Sigmoid colon (tissue), 7 donors: ENCODE results near the gene PUSL1. TPM values are rescaled to one million over a fixed set of nuclear protein-coding genes. Genes with fewer than 3 reads are reported as not detected.
A peak's percentile ranks its signal among the peaks of the same experiment; 100 is the strongest.

Source experiments
- DNase-seq: peaks from one replicate; pipeline ENCODE4 v3.0.0-alpha.2; 2019
- H3K27ac ChIP-seq, 4 donors: fragments of 200-600 bp; sonication (generic); one replicate each; pipeline ENCODE4 v1.5.1; 2016 to 2019; ENCODE audit warnings: mild to moderate bottlenecking in 1 of 4
- H3K27me3 ChIP-seq, 3 donors: fragments of 200-600 bp; sonication (generic); one replicate each; pipeline ENCODE4 v1.5.1; 2019; ENCODE audit warnings: mild to moderate bottlenecking in 1 of 3
- H3K36me3 ChIP-seq, 4 donors: fragments of 200-600 bp; sonication (generic); one replicate each; pipeline ENCODE4 v1.5.1; 2016 to 2019
- H3K4me1 ChIP-seq, 4 donors: fragments of 200-600 bp; sonication (generic); one replicate each; pipeline ENCODE4 v1.5.1; 2017 to 2019
- H3K4me3 ChIP-seq, 4 donors: fragments of 200-600 bp; sonication (generic); one replicate each; pipeline ENCODE4 v1.5.1; 2017 to 2019; ENCODE audit warnings: mild to moderate bottlenecking in 2 of 4, moderate library complexity in 1 of 4
- H3K9me3 ChIP-seq, 4 donors: fragments of 200-600 bp in 3 of 4; sonication (generic) in 3 of 4; one replicate each; pipeline versions ENCODE4 v1.5.1 to v1.6.1; 2013 to 2019
- EP300 ChIP-seq, 4 donors: sonication (generic); formaldehyde crosslinking; IDR thresholded peaks; one replicate each; pipeline ENCODE4 v1.6.1; 2017; ENCODE audit warnings: antibody characterized with exemption in 4 of 4
- POLR2A ChIP-seq, 2 donors: fragments of 450-650 bp; IDR thresholded peaks; one replicate each; pipeline ENCODE4 v1.6.1; 2016; ENCODE audit warnings: antibody characterized with exemption in 2 of 2, mild to moderate bottlenecking in 2 of 2, moderate library complexity in 2 of 2
- POLR2AphosphoS5 ChIP-seq, 4 donors: sonication (generic); formaldehyde crosslinking; IDR thresholded peaks; one replicate each; pipeline ENCODE4 v1.6.1; 2017; ENCODE audit warnings: antibody characterized with exemption in 4 of 4
- whole genome bisulfite sequencing, 2 donors: extraction: QIAGEN DNeasy Blood & Tissue Kit; methylation state at CpG; one replicate each; pipeline ENCODE4 v1.1.7; 2013; 5-methylcytosine and 5-hydroxymethylcytosine counted together
- intact Hi-C: fragments of 100-400 bp; cut with DNase I; formaldehyde crosslinking; loops from one replicate; pipeline ENCODE4 v1.15.1; 2023
- polyA plus RNA-seq, 3 donors: library from polyadenylated mRNA; stranded (reverse); fragments of 200-250 nt; gene quantifications; one replicate each; pipeline ENCODE4 v1.2.3, GENCODE V29; 2013
- total RNA-seq, 4 donors: library from RNA; depleted of rRNA; stranded (reverse); fragments of >200 nt; gene quantifications; one replicate each; pipeline ENCODE4 v1.1.0, GENCODE V29; 2016
- TF ChIP-seq, protein P1 (sequence below), 4 experiments: fragments of 450-650 bp in 3 of 4; fragments of 200-600 bp in 1 of 4; IDR thresholded peaks; one replicate each; pipeline ENCODE4 v1.5.1; 2016 to 2019; ENCODE audit warnings: antibody characterized with exemption in 4 of 4, mild to moderate bottlenecking in 3 of 4, moderate library complexity in 2 of 4
- donor health status: healthy with polysubstance abuse.
- donor health status: Bipolar disorder and iron deficiency.
- donor health status: healthy.

The PUSL1 gene
- total and polyA plus RNA-seq, 7 donors: 12.6 to 24.0 (median 18.9) TPM

DNA sequence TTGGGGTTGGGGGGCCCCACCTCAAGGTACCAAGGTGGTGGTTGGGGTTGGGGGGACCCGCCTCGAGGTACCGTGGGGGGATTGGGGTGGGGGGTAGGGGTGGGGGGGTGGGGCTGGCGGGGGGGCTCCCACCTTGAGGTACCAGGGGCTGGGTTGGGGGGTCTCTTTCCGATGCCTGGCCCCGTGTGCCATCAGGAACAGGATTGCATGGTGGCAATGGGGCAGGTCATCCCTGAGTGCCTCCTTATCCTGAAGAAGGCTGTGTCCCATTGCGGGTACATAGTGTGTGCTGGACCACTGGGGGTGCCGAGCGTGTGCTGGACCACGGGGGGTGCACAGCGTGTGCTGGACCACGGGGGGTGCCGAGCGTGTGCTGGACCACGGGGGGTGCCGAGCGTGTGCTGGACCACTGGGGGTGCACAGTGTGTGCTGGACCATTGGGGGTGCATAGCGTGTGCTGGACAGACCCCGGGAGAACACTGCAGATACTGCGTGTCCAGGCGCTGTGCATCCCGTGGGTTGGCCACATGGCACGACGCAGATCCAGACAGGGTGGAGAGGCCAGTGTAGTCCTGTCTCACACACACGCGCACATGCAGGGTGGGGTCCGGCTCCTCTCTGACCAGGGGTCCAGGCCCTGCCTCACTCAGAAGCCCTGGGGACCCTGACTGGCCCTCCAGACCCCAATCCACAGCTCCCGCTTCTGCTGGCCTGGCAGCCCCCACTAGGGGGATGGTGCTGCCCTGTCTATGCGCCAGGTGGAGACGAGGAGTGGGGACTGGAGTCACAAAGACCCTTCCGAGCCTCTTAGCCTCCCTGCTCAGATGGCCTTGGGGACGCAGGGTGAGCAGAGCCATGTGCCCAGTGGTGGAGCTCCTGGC, 23.9 kb upstream of the PUSL1 start:
- TF ChIP-seq POLR2A (IDR thresholded peaks at IDR 0.05) (no peak), EP300 (IDR thresholded peaks at IDR 0.05) (no peak), POLR2AphosphoS5 (IDR thresholded peaks at IDR 0.05) (no peak)
- TF ChIP-seq, protein P1, sequence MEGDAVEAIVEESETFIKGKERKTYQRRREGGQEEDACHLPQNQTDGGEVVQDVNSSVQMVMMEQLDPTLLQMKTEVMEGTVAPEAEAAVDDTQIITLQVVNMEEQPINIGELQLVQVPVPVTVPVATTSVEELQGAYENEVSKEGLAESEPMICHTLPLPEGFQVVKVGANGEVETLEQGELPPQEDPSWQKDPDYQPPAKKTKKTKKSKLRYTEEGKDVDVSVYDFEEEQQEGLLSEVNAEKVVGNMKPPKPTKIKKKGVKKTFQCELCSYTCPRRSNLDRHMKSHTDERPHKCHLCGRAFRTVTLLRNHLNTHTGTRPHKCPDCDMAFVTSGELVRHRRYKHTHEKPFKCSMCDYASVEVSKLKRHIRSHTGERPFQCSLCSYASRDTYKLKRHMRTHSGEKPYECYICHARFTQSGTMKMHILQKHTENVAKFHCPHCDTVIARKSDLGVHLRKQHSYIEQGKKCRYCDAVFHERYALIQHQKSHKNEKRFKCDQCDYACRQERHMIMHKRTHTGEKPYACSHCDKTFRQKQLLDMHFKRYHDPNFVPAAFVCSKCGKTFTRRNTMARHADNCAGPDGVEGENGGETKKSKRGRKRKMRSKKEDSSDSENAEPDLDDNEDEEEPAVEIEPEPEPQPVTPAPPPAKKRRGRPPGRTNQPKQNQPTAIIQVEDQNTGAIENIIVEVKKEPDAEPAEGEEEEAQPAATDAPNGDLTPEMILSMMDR (IDR thresholded peaks at IDR 0.05): no peak
- no peak for DNase-seq
- no peak overlapping the region for H3K4me3 ChIP-seq
- H3K27me3 ChIP-seq: peaks cover 15 to 34% (median 32%) of the 10 kb centered on the region in 3 donors
- H3K27ac ChIP-seq: no peak overlapping the region
- intact Hi-C loops: no loop called here
- no peaks in the 10 kb centered on the region for H3K9me3 ChIP-seq
- 79 to 87% methylated on average over 32 of the region's 32 CpGs for WGBS, 2 donors
- H3K4me1 ChIP-seq: no peaks in the 10 kb centered on the region
- no peaks in the 10 kb centered on the region for H3K36me3 ChIP-seq

DNA sequence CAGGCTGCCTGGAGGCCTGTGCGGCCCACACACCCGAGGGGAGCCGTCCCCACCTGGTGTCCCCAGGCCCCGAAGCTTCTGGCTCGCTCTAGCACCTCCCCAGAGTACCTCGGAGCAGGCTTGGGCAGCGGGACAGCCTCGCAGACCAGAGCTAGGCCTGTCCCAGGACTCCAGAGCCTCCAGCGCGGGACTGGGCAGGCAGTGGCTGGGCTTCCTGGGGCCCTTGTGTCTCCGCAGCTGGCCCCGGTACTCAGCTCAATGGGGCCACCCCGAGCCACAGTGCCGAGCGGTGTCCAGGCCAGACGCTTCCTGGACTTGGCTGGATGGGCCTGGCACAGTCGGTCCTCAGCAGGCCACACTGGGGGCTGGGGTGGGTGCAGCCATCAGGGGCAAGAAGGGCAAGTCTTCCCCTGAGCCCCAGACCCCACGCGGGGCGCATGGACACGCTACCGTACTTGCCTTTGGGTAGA, 23.3 kb upstream of the PUSL1 start:
- Histone ChIP-seq H3K27ac (no peak overlapping the region), H3K9me3 (no peaks in the 10 kb centered on the region), H3K27me3 (peaks cover 15 to 34% (median 32%) of the 10 kb centered on the region in 3 donors), H3K36me3 (no peaks in the 10 kb centered on the region), H3K4me1 (no peaks in the 10 kb centered on the region), H3K4me3 (no peak overlapping the region)
- intact Hi-C loops: no loop called here
- no peak for TF ChIP-seq POLR2AphosphoS5 (IDR thresholded peaks at IDR 0.05)
- TF ChIP-seq, protein P1 (IDR thresholded peaks at IDR 0.05): no peak
- no peak for TF ChIP-seq EP300 (IDR thresholded peaks at IDR 0.05)
- TF ChIP-seq POLR2A (IDR thresholded peaks at IDR 0.05): no peak
- 91 to 93% methylated on average over 22 of the region's 22 CpGs for WGBS, 2 donors
- peak; percentile 64 for DNase-seq

DNA sequence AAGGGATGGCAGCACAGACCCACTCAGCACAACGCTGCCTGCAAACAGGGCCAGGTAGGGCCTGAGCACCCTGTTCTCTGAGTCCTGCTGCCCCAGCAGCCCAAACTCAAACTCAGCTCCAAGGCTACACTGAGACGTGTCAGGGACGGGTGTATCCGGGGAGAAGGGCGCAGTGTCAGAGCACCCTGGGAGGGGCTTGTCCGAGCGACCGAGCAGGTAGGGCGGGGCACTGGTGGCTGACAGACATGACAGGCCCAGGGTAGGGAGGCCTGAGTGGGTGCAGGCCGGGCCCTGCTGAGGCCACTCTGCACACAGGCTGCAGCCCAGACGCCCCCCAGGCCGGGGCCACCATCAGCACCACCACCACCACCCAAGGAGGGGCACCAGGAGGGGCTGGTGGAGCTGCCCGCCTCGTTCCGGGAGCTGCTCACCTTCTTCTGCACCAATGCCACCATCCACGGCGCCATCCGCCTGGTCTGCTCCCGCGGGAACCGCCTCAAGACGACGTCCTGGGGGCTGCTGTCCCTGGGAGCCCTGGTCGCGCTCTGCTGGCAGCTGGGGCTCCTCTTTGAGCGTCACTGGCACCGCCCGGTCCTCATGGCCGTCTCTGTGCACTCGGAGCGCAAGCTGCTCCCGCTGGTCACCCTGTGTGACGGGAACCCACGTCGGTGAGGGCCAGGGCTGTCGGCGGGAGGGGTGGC, 22.6 kb upstream of the PUSL1 start:
- Histone ChIP-seq H3K9me3 (no peaks in the 10 kb centered on the region), H3K4me3 (no peak overlapping the region), H3K27ac (no peak overlapping the region), H3K4me1 (no peaks in the 10 kb centered on the region), H3K27me3 (peaks cover 15 to 34% (median 32%) of the 10 kb centered on the region in 3 donors), H3K36me3 (no peaks in the 10 kb centered on the region)
- intact Hi-C loops: no loop called here
- no peak for DNase-seq
- no peak for TF ChIP-seq POLR2A (IDR thresholded peaks at IDR 0.05)
- TF ChIP-seq, protein P1 (IDR thresholded peaks at IDR 0.05): no peak
- TF ChIP-seq POLR2AphosphoS5 (IDR thresholded peaks at IDR 0.05): no peak
- no peak for TF ChIP-seq EP300 (IDR thresholded peaks at IDR 0.05)
- 22 to 68% methylated on average over 37 of the region's 37 CpGs for WGBS, 2 donors

DNA sequence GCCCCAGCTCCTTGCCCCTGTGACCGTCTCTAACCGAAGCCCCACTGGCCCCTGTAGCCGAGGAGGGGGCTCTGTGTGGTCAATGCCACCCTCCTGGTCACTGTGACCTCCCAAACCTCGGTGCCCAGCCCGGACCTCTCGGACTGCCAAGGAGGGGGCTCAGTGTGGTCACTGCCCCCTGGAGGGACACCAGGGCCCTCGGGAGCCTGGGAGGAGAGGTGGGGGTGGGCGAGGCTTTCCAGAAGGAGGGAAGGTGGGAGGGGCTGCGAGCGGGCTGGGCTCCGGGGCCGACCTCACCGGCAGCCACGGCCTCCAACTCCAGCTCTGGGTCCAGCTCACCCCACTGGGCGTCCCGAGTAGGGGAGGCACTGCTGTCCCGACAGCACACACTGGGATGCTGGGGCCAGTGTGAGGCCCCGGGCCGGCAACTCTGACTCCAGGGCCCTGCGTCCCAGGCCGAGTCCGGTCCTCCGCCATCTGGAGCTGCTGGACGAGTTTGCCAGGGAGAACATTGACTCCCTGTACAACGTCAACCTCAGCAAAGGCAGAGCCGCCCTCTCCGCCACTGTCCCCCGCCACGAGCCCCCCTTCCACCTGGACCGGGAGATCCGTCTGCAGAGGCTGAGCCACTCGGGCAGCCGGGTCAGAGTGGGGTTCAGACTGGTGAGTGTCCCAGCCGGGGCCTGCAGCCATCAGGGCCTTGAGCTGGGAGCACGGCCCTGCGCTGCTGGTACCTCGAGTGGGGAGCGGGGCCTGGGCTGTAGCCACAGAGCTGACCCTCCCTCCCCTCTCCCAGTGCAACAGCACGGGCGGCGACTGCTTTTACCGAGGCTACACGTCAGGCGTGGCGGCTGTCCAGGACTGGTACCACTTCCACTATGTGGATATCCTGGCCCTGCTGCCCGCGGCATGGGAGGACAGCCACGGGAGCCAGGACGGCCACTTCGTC, 21.8 kb upstream of the PUSL1 start:
- TF ChIP-seq EP300 (IDR thresholded peaks at IDR 0.05) (no peak), POLR2AphosphoS5 (IDR thresholded peaks at IDR 0.05) (no peak), POLR2A (IDR thresholded peaks at IDR 0.05) (no peak)
- TF ChIP-seq, protein P1 (IDR thresholded peaks at IDR 0.05): no peak
- no peak for DNase-seq
- Histone ChIP-seq H3K4me1 (peaks cover 0 to 7% (median 4%) of the 10 kb centered on the region in 4 donors), H3K9me3 (no peaks in the 10 kb centered on the region), H3K27ac (no peak overlapping the region), H3K27me3 (peaks cover 15 to 34% (median 32%) of the 10 kb centered on the region in 3 donors), H3K4me3 (no peak overlapping the region), H3K36me3 (no peaks in the 10 kb centered on the region)
- 40 to 68% methylated on average over 50 of the region's 50 CpGs for WGBS, 2 donors
- intact Hi-C loops: no loop called here
